Mesothelial cell of epicardium (in vitro differentiated cells): Measurements from ENCODE around the gene FNTB. TPM values are rescaled to one million over a fixed set of nuclear protein-coding genes. Genes with fewer than 3 reads are reported as not detected.

ENCODE experiments used
- DNase-seq, 2 experiments: peaks; one replicate each; pipeline ENCODE4 v3.0.0; 2021; ENCODE audit warnings: low spot score in 2 of 2; ENCODE audit not compliant: unreplicated experiment in 2 of 2
- H3K27ac Mint-ChIP-seq: 2 replicates; pipeline ENCODE4 v1.8.0; 2021; ENCODE audit warnings: mixed read lengths
- H3K27me3 Mint-ChIP-seq: 2 replicates; pipeline ENCODE4 v1.8.0; 2021; ENCODE audit warnings: low read depth, mixed read lengths
- H3K36me3 Mint-ChIP-seq: 2 replicates; pipeline ENCODE4 v1.8.0; 2021; ENCODE audit warnings: mixed read lengths
- H3K4me1 Mint-ChIP-seq: 2 replicates; pipeline ENCODE4 v1.8.0; 2021; ENCODE audit warnings: mixed read lengths
- H3K4me3 Mint-ChIP-seq: 2 replicates; pipeline ENCODE4 v1.8.0; 2021; ENCODE audit warnings: mild to moderate bottlenecking, moderate library complexity, mixed read lengths
- H3K9me3 Mint-ChIP-seq: 2 replicates; pipeline ENCODE4 v1.8.0; 2021; ENCODE audit warnings: mixed read lengths
- CTCF ChIP-seq: fragments of 200-600 bp; sonication (generic); IDR thresholded peaks from one replicate; pipeline ENCODE4 v1.5.0; 2021; ENCODE audit warnings: antibody characterized with exemption; ENCODE audit not compliant: unreplicated experiment
- total RNA-seq: library from RNA; stranded (reverse); gene quantifications from 3 replicates; pipeline ENCODE4 v1.2.1, GENCODE V29; 2021

FNTB gene
- total RNA-seq, 1 donor from 2014 or later, result 45.7 TPM

GRCh38 chr14:64951291-64951690, 35.4 kb upstream of the FNTB start:
- peaks cover 36% of the 10 kb centered on the region for H3K36me3 Mint-ChIP-seq
- H3K27ac Mint-ChIP-seq, result no peak overlapping the region
- TF ChIP-seq CTCF, result no peak

GRCh38 chr14:64951724-64952123, 35.0 kb upstream of the FNTB start:
- Mint-ChIP-seq H3K4me1 (no peaks in the 10 kb centered on the region), H3K27ac (no peak overlapping the region), H3K4me3 (no peak overlapping the region), H3K36me3 (peaks cover 32% of the 10 kb centered on the region), H3K9me3 (no peaks in the 10 kb centered on the region), H3K27me3 (no peaks in the 10 kb centered on the region)
- no peak for TF ChIP-seq CTCF
- no peak for DNase-seq

More at GRCh38 chr14:64951291-64951690, 35.4 kb upstream of the FNTB start:
- no peaks in the 10 kb centered on the region for H3K27me3 Mint-ChIP-seq
- H3K9me3 Mint-ChIP-seq, result no peaks in the 10 kb centered on the region
- no peak for DNase-seq
- no peaks in the 10 kb centered on the region for H3K4me1 Mint-ChIP-seq
- H3K4me3 Mint-ChIP-seq, result no peak overlapping the region

- H3K36me3 Mint-ChIP-seq, result peaks cover 28% of the 10 kb centered on the region
- no peaks in the 10 kb centered on the region for H3K9me3 Mint-ChIP-seq
- no peak overlapping the region for H3K27ac Mint-ChIP-seq
- H3K4me1 Mint-ChIP-seq, result no peaks in the 10 kb centered on the region
- no peak overlapping the region for H3K4me3 Mint-ChIP-seq
- no peak for TF ChIP-seq CTCF
- H3K27me3 Mint-ChIP-seq, result no peaks in the 10 kb centered on the region
- no peak for DNase-seq
Measured at GRCh38 chr14:64952598-64953309, 33.9 kb upstream of the FNTB start.

GRCh38 chr14:64953310-64953654, 33.4 kb upstream of the FNTB start:
- DNase-seq, result no peak
- no peak for TF ChIP-seq CTCF
- no peak overlapping the region for H3K27ac Mint-ChIP-seq

GRCh38 chr14:64953661-64954060, 33.0 kb upstream of the FNTB start:
- H3K27ac Mint-ChIP-seq, result no peak overlapping the region
- H3K4me1 Mint-ChIP-seq, result no peaks in the 10 kb centered on the region
- DNase-seq, result no peak
- peaks cover 29% of the 10 kb centered on the region for H3K36me3 Mint-ChIP-seq
- H3K4me3 Mint-ChIP-seq, result no peak overlapping the region
- no peak for TF ChIP-seq CTCF
- no peaks in the 10 kb centered on the region for H3K27me3 Mint-ChIP-seq
- no peaks in the 10 kb centered on the region for H3K9me3 Mint-ChIP-seq

More at GRCh38 chr14:64953310-64953654, 33.4 kb upstream of the FNTB start:
- Mint-ChIP-seq H3K9me3 (no peaks in the 10 kb centered on the region), H3K4me3 (no peak overlapping the region), H3K27me3 (no peaks in the 10 kb centered on the region), H3K36me3 (peaks cover 29% of the 10 kb centered on the region), H3K4me1 (no peaks in the 10 kb centered on the region)
